Mesenteric fat pad (tissue), 1 donor: ENCODE results near the gene NKAP. TPM values are rescaled to one million over a fixed set of nuclear protein-coding genes. Genes with fewer than 3 reads are reported as not detected.

Experiments used
- total RNA-seq: library from RNA; stranded (reverse); fragmentation: NEBNext Ultra II Directional; extraction: Animal tissue kit (Norgen Biotek cat#: 25700); gene quantifications from one replicate; pipeline ENCODE4 v1.2.1, GENCODE V29; 2021
- donor health status: DM: yes; HTN: yes; CAD: no.

NKAP gene
- total RNA-seq, 1 donor from 2014 or later = 6.1 TPM

Other genes with a start within 250 kb of the NKAP start
- 0.71 TPM for gene SOWAHD, start 185.2 kb downstream of the NKAP start, total RNA-seq
- gene RPL39, start 152.1 kb downstream of the NKAP start, total RNA-seq = 1,220 TPM
- 4.8 TPM for gene UPF3B, start 90.8 kb downstream of the NKAP start, total RNA-seq
- gene RNF113A, start 72.0 kb downstream of the NKAP start, total RNA-seq = 10.1 TPM
- gene NDUFA1, start 71.9 kb downstream of the NKAP start, total RNA-seq = 88.8 TPM
- not detected for gene AKAP14, start 47.9 kb downstream of the NKAP start, total RNA-seq
- gene RHOXF2B, start 133.9 kb upstream of the NKAP start, total RNA-seq = not detected
- gene RHOXF1, start 172.2 kb upstream of the NKAP start, total RNA-seq = 1.2 TPM
- not detected for gene RHOXF2, start 214.9 kb upstream of the NKAP start, total RNA-seq